Stimulated activated naive CD8-positive, alpha-beta T cell treated with anti-CD3 and anti-CD28 coated beads, Interleukin-15, Interleukin-2, amounts not matched to agents 100 ng/mL and 50 ng/mL, for 24 hours (primary cell): Measurements from ENCODE around the gene CPLANE2.
"Not testable (repeated sequence)": the region's sequence is repeated elsewhere in the genome, so short reads cannot be mapped to it uniquely, and the experiment has no call there.

Experiments
- H3K27ac Mint-ChIP-seq: one replicate; pipeline ENCODE4 v1.8.0; 2021; ENCODE audit warnings: mild to moderate bottlenecking, mixed read lengths
- H3K27me3 Mint-ChIP-seq: one replicate; pipeline ENCODE4 v1.8.0; 2021; ENCODE audit warnings: mixed read lengths
- H3K36me3 Mint-ChIP-seq: one replicate; pipeline ENCODE4 v1.8.0; 2021; ENCODE audit warnings: low read depth, mixed read lengths
- H3K4me1 Mint-ChIP-seq: one replicate; pipeline ENCODE4 v1.8.0; 2021; ENCODE audit warnings: low read depth, mixed read lengths
- H3K4me3 Mint-ChIP-seq: one replicate; pipeline ENCODE4 v1.8.0; 2021; ENCODE audit warnings: mild to moderate bottlenecking, mixed read lengths
- H3K9me3 Mint-ChIP-seq: one replicate; pipeline ENCODE4 v1.8.0; 2021; ENCODE audit warnings: mixed read lengths

Gene CPLANE2

GRCh38 chr1:16226490-16227179 lies 10.3 kb downstream of the CPLANE2 start:
- Mint-ChIP-seq H3K27ac (no peak overlapping the region), H3K9me3 (no peaks in the 10 kb centered on the region), H3K36me3 (peaks cover 4% of the 10 kb centered on the region), H3K27me3 (peaks cover 38% of the 10 kb centered on the region), H3K4me3 (no peak overlapping the region), H3K4me1 (peaks cover 8% of the 10 kb centered on the region)

DNA sequence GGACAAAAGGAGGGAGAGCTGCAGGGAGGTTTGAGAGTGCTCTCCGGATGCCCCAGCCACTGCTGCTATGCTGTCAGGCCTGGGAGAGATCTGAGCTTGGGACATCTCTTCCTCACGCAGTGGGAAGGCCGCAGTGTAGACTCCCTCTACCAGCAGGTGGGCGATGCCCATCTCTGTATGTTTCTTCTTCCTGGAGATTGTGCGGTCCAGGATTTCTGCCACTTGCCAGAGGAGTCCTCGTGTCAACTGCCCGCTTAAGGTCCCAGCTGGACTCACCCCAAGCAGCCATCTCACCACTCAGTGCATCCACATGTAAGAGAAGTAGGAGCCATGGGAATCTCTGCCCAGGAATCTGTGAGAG lies 10.9 kb downstream of the CPLANE2 start:
- no peak overlapping the region for H3K27ac Mint-ChIP-seq
- peaks cover 4% of the 10 kb centered on the region for H3K36me3 Mint-ChIP-seq
- peaks cover 38% of the 10 kb centered on the region for H3K27me3 Mint-ChIP-seq
- H3K9me3 Mint-ChIP-seq: no peaks in the 10 kb centered on the region
- peaks cover 8% of the 10 kb centered on the region for H3K4me1 Mint-ChIP-seq
- no peak overlapping the region for H3K4me3 Mint-ChIP-seq

GRCh38 chr1:16224472-16224871 lies 12.5 kb downstream of the CPLANE2 start:
- Mint-ChIP-seq H3K4me3 (no peak overlapping the region), H3K27me3 (peaks cover 38% of the 10 kb centered on the region), H3K9me3 (no peaks in the 10 kb centered on the region), H3K27ac (no peak overlapping the region), H3K4me1 (peaks cover 11% of the 10 kb centered on the region), H3K36me3 (peaks cover 4% of the 10 kb centered on the region)

DNA sequence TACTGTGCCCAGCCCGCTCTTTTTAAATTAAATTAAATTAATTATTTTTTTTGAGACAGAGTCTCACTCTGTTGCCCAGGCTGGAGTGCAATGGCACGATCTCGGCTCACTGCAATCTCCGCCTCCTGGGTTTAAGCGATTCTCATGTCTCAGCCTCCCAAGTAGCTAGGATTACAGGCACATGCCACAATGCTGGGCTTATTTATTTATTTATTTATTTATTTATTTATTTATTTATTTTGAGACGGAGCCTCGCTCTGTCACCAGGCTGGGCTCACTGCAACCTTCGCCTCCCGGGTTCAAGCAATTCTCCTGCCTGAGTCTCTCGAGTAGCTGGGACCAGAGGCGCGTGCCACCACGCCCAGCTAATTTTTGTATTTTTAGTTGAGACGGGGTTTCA lies 14.3 kb downstream of the CPLANE2 start:
- not testable (repeated sequence) for H3K9me3 Mint-ChIP-seq, H3K27ac Mint-ChIP-seq, H3K4me1 Mint-ChIP-seq, H3K36me3 Mint-ChIP-seq, H3K4me3 Mint-ChIP-seq
- peaks cover 26% of the 10 kb centered on the region for H3K27me3 Mint-ChIP-seq

GRCh38 chr1:16221499-16221898 lies 15.5 kb downstream of the CPLANE2 start:
- H3K4me3 Mint-ChIP-seq: no peak overlapping the region
- no peaks in the 10 kb centered on the region for H3K9me3 Mint-ChIP-seq
- peaks cover 16% of the 10 kb centered on the region for H3K27me3 Mint-ChIP-seq
- H3K36me3 Mint-ChIP-seq: peaks cover 3% of the 10 kb centered on the region
- H3K27ac Mint-ChIP-seq: no peak overlapping the region
- H3K4me1 Mint-ChIP-seq: peaks cover 11% of the 10 kb centered on the region

- Mint-ChIP-seq H3K36me3 (no peaks in the 10 kb centered on the region), H3K27ac (no peak overlapping the region), H3K4me1 (peaks cover 16% of the 10 kb centered on the region), H3K27me3 (peaks cover 11% of the 10 kb centered on the region), H3K9me3 (no peaks in the 10 kb centered on the region), H3K4me3 (no peak overlapping the region)
Observed at GRCh38 chr1:16219968-16220500, 16.9 kb downstream of the CPLANE2 start.

DNA sequence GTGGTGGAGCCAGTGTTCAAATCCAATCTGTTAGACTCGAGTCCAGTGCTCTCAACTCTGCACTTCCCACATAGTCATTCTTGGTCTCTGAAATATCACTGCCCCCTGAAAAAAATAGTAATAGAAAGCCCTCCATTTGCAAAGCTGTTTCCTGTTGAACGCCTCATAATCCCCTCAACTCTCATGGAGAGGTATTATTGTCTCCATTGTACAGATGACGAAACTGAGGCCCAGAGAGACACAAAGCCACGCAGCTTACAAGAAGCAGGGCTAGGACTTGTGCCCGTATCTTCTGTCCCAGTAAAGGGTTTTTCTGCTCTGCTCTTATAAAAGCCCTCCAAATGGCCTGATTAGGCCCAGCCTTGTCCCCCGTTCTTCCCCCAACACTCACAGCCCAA lies 18.3 kb downstream of the CPLANE2 start:
- Mint-ChIP-seq H3K27me3 (peaks cover 2% of the 10 kb centered on the region), H3K27ac (no peak overlapping the region), H3K9me3 (no peaks in the 10 kb centered on the region), H3K36me3 (no peaks in the 10 kb centered on the region), H3K4me1 (peaks cover 16% of the 10 kb centered on the region), H3K4me3 (no peak overlapping the region)

DNA sequence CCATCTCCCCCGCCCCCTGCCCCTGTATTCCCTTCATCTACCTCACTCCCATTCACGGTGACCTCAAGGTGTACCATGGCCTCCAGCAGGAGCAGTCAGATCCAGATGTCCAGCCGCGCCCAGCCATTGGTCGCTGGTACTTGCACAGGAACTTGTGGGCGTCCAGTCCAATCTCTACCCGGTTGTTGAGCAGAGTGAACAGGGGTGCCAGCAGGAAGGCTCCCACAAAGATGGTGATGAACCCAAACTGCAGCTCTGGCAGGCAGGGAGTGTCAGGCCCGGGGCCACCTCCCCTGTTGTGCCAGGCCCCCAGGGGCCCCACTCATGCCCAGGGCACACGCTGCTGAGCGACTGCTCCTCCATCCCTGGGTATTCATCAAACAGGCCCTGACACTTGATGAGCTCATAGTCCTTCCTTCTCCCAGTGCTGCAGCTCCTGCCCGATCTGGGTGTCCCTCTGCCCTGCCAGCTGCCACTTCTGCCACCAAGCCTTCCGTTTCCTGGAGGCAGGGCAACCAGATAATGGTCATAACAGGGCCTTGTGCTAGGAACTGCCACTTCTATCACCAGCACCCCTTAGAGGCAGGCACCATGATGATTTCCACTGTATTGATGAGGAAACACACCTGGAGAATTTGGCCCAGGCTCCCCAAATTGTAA lies 18.8 kb downstream of the CPLANE2 start:
- no peaks in the 10 kb centered on the region for H3K36me3 Mint-ChIP-seq
- H3K27ac Mint-ChIP-seq: no peak overlapping the region

GRCh38 chr1:16217061-16217785 lies 19.8 kb downstream of the CPLANE2 start:
- Mint-ChIP-seq H3K9me3 (no peaks in the 10 kb centered on the region), H3K27me3 (peaks cover 2% of the 10 kb centered on the region), H3K4me1 (peaks cover 16% of the 10 kb centered on the region), H3K4me3 (peak overlapping the region; percentile 70), H3K27ac (no peak overlapping the region), H3K36me3 (no peaks in the 10 kb centered on the region)

More for the DNA sequence above, 18.8 kb downstream of the CPLANE2 start:
- H3K9me3 Mint-ChIP-seq: no peaks in the 10 kb centered on the region
- peaks cover 2% of the 10 kb centered on the region for H3K27me3 Mint-ChIP-seq
- no peak overlapping the region for H3K4me3 Mint-ChIP-seq
- H3K4me1 Mint-ChIP-seq: peaks cover 16% of the 10 kb centered on the region

DNA sequence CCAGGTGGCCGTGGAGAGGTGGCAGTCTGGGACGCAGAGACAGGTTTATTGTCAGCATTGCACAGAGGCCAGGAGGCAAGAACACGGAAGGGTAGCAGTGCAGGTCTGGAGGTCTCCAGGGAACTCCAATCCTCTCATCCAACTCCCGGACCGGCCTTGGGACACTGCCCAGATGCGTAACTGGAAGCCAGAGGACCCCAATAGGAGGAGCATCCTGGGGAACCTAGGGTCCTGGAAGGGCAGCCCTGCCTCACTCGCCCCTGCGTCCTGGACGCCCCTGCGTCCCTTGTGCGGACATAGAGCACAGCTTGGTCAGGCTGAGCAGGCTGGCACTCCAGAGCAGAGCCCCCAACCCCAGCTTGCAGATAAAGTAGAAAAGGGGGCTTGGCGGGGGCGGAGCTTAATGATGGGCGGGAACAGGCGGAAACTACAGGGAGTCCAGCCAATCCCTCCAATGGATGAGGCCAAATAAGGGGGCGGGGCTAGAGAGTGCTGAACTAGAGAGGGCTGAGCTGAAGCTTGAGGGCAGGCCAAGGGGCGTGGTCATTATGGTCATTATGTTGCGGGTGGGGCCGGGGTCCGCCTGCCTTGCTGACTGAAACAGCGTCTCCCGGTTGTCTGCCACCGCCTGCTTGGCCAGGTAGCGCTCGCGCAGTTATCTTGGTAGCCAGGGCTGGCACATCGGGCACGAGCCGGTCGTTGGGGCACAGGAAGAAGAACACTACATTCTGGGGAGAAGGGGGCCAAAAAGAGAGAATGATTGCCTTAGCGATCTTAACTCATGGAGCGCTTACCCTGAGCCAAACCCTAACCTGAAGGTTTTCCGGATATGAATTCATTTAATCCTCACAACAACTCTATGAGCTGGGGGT lies 20.9 kb downstream of the CPLANE2 start:
- Mint-ChIP-seq H3K4me1 (peaks cover 16% of the 10 kb centered on the region), H3K9me3 (no peaks in the 10 kb centered on the region), H3K4me3 (peak overlapping the region; percentile 70), H3K27me3 (peaks cover 2% of the 10 kb centered on the region), H3K27ac (no peak overlapping the region), H3K36me3 (no peaks in the 10 kb centered on the region)

- H3K4me1 Mint-ChIP-seq: peaks cover 16% of the 10 kb centered on the region
- not testable (repeated sequence) for H3K27me3 Mint-ChIP-seq, H3K27ac Mint-ChIP-seq, H3K4me3 Mint-ChIP-seq, H3K36me3 Mint-ChIP-seq, H3K9me3 Mint-ChIP-seq
Observed at GRCh38 chr1:16215240-16215639, 21.7 kb downstream of the CPLANE2 start.

DNA sequence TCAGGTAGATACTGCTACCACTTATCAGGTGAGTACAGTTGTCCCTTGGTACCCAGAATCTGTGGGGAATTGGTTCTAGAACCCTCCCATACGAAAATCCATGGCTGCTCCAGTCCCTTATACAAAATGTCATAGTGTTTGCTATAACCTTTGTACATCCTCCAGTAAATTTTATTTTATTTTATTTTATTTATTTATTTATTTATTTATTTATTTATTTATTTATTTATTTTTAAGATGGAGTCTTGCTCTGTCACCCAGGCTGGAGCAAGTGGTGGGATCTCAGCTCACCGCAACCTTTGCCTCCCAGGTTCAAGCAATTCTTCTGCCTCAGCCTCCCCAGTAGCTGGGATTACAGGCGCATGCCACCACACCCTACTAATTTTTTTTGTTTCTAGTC lies 23.4 kb downstream of the CPLANE2 start:
- H3K36me3 Mint-ChIP-seq, H3K9me3 Mint-ChIP-seq, H3K4me3 Mint-ChIP-seq, H3K27me3 Mint-ChIP-seq, H3K27ac Mint-ChIP-seq: not testable (repeated sequence)
- peaks cover 14% of the 10 kb centered on the region for H3K4me1 Mint-ChIP-seq

DNA sequence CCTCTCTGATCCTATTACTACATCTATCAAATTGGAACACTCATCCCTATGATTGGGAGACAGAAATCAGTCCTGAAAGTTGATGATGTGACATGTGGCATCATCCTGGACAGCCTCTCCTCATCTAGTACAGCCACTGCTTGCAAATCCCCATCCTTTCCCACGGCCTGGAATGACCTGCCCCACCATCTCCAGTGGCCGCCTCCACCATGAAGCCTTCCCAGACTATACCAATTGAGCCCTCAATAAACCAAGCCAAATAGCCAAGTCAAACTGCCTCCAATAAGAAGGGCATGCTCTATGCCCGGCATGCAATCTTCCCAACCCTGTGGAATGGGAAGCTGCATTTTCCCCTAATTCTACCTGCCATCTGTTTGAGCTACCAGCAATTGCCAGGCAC lies 24.0 kb downstream of the CPLANE2 start:
- Mint-ChIP-seq H3K4me3 (no peak overlapping the region), H3K27ac (no peak overlapping the region), H3K36me3 (no peaks in the 10 kb centered on the region), H3K27me3 (peaks cover 2% of the 10 kb centered on the region), H3K9me3 (no peaks in the 10 kb centered on the region), H3K4me1 (peaks cover 14% of the 10 kb centered on the region)

- Mint-ChIP-seq H3K36me3 (no peaks in the 10 kb centered on the region), H3K27ac (no peak within 1 kb of the TSS), H3K4me1 (peaks cover 15% of the 10 kb centered on the region), H3K27me3 (peaks cover 2% of the 10 kb centered on the region), H3K4me3 (no peak within 1 kb of the TSS), H3K9me3 (no peaks in the 10 kb centered on the region)
Observed at GRCh38 chr1:16212251-16212961, 24.6 kb downstream of the CPLANE2 start, which contains the start of gene ARHGEF19. Gene ARHGEF19, minus strand, starts transcription at chr1:16212652. Its CDS starts 3,598 bp downstream, at chr1:16209054.
